Fibroblast of mammary gland (primary cell): Measurements from ENCODE around the gene CCDC13.

Experiments used
- DNase-seq: peaks from one replicate; pipeline ENCODE4 v3.0.0-alpha.2; 2010; ENCODE audit warnings: low read depth
- H3K4me3 ChIP-seq: 2 replicates; pipeline ENCODE4 v1.5.1; 2011; ENCODE audit warnings: low read depth, mild to moderate bottlenecking, low read length, moderate library complexity; ENCODE audit not compliant: control insufficient read depth
- CTCF ChIP-seq: conservative IDR thresholded peaks from 2 replicates; pipeline ENCODE4 v1.5.1; 2011; ENCODE audit warnings: low read depth, low read length, inconsistent platforms; ENCODE audit not compliant: control insufficient read depth, insufficient read depth

CCDC13 gene

GRCh38 chr3:42780892-42781700, 8.0 kb upstream of the CCDC13 start:
- TF ChIP-seq CTCF = peak; percentile 70
- no peak overlapping the region for H3K4me3 ChIP-seq
- DNase-seq = peak; percentile 93

- no peak for DNase-seq
- TF ChIP-seq CTCF = no peak
- H3K4me3 ChIP-seq = no peak overlapping the region
Observed at GRCh38 chr3:42780398-42780797, 7.3 kb upstream of the CCDC13 start.

GRCh38 chr3:42778644-42779043, 5.6 kb upstream of the CCDC13 start:
- peak; percentile 98 for DNase-seq
- no peak for TF ChIP-seq CTCF
- no peak overlapping the region for H3K4me3 ChIP-seq

- peak overlapping the region; percentile 58 for H3K4me3 ChIP-seq
- no peak for TF ChIP-seq CTCF
- DNase-seq = no peak
Observed at GRCh38 chr3:42773409-42773751, 327 bp upstream of the CCDC13 start.

- no peak for TF ChIP-seq CTCF
- no peak for DNase-seq
- H3K4me3 ChIP-seq = no peak overlapping the region
Observed at GRCh38 chr3:42771271-42771670, 1.8 kb downstream of the CCDC13 start.

- no peak overlapping the region for H3K4me3 ChIP-seq
- no peak for DNase-seq
- TF ChIP-seq CTCF = no peak
Observed at GRCh38 chr3:42769477-42770131, 3.4 kb downstream of the CCDC13 start.
